Thymus (tissue), 11 donors: ENCODE results near the gene ZCCHC8. TPM values are rescaled to one million over a fixed set of nuclear protein-coding genes. Genes with fewer than 3 reads are reported as not detected.
"Not testable (repeated sequence)": the region's sequence is repeated elsewhere in the genome, so short reads cannot be mapped to it uniquely, and the experiment has no call there.

Experiments used
- DNase-seq, 9 donors: peaks; one replicate each; pipeline ENCODE4 v3.0.0-alpha.2; 2013; ENCODE audit warnings: low spot score in 9 of 9, low read depth in 6 of 9, missing footprints in 1 of 9
- H3K27ac ChIP-seq, 2 donors: one replicate each; pipeline ENCODE4 v1.5.1; 2013; ENCODE audit warnings: control low read depth in 1 of 2, low read depth in 1 of 2, low read length in 1 of 2, mild to moderate bottlenecking in 1 of 2, moderate library complexity in 1 of 2
- H3K27me3 ChIP-seq, 2 donors: one replicate each; pipeline ENCODE4 v1.5.1; 2013; ENCODE audit warnings: low read length in 1 of 2; ENCODE audit not compliant: control insufficient read depth in 2 of 2, insufficient read depth in 1 of 2
- H3K36me3 ChIP-seq, 2 donors: one replicate each; pipeline ENCODE4 v1.5.1; 2013; ENCODE audit warnings: low read length in 1 of 2, mild to moderate bottlenecking in 1 of 2, moderate library complexity in 1 of 2; ENCODE audit not compliant: control insufficient read depth in 2 of 2, insufficient read depth in 2 of 2
- H3K4me1 ChIP-seq, 2 donors: one replicate each; pipeline ENCODE4 v1.5.1; 2013; ENCODE audit warnings: low read length in 2 of 2; ENCODE audit not compliant: control insufficient read depth in 2 of 2, insufficient read depth in 2 of 2
- H3K4me3 ChIP-seq, 2 donors: one replicate each; pipeline ENCODE4 v1.5.1; 2013; ENCODE audit warnings: low read length in 2 of 2, control low read depth in 1 of 2, mild to moderate bottlenecking in 1 of 2
- H3K9me3 ChIP-seq, 2 donors: one replicate each; pipeline ENCODE4 v1.5.1; 2013; ENCODE audit warnings: low read length in 1 of 2, mild to moderate bottlenecking in 1 of 2; ENCODE audit not compliant: control insufficient read depth in 2 of 2, insufficient read depth in 1 of 2
- WGBS: extraction: QIAGEN DNeasy Blood & Tissue Kit; methylation state at CpG from one replicate; pipeline ENCODE4 v1.1.7; 2013; 5-methylcytosine and 5-hydroxymethylcytosine counted together
- polyA plus RNA-seq: library from polyadenylated mRNA; stranded (reverse); fragments of 200-250 nt; gene quantifications from one replicate; pipeline ENCODE4 v1.2.3, GENCODE V29; 2013
- total RNA-seq: library from RNA; stranded (reverse); fragments of 120-200 nt; gene quantifications from one replicate; pipeline ENCODE4 v1.2.4, GENCODE V29; 2013
- donor health status: healthy.

The ZCCHC8 gene
- total and polyA plus RNA-seq, 2 donors, result 24.6 to 46.7 TPM

GRCh38 chr12:122454250-122454721 is 46.4 kb downstream of the ZCCHC8 start:
- Histone ChIP-seq H3K4me1 (peaks cover 7 to 18% of the 10 kb centered on the region in 2 donors), H3K27me3 (no peaks in the 10 kb centered on the region), H3K36me3 (no peaks in the 10 kb centered on the region), H3K27ac (no peak overlapping the region), H3K9me3 (peaks cover 0 to 5% of the 10 kb centered on the region in 2 donors), H3K4me3 (no peak overlapping the region)
- WGBS, result 91% methylated on average over 12 of the region's 12 CpGs
- no peak for DNase-seq

DNA sequence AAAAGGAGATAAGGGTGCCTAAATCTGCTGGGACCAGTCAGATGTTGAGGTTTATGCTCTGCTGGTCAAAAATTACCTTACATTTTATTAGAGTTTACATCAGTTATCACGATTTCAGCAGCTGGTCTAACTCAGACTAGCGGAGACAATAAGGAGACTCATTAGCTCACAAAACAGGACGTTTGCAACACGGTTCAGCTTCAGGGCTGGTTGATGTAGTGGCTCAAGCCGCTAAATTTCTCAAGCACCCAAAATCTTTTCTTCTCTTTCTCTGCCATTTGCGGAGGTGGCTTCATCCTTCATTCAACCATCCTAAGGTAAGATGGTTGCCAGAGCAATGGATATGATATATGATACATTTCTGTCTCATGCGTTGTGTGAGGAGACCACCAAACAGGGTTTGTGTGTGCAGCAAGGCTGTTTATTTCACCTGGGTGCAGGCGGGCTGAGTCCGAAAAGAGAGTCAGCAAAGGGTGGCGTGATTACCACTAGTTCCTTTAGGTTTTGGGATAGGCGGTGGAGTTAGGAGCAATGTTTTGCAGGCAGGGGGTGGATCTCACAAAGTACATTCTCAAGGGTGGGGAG is 47.9 kb downstream of the ZCCHC8 start:
- Histone ChIP-seq H3K4me1 (peaks cover 7 to 18% of the 10 kb centered on the region in 2 donors), H3K27me3 (no peaks in the 10 kb centered on the region), H3K9me3 (peaks cover 0 to 5% of the 10 kb centered on the region in 2 donors), H3K4me3 (no peak overlapping the region), H3K27ac (peak overlapping the region in 1 of 2 donors; percentile 60), H3K36me3 (no peaks in the 10 kb centered on the region)
- DNase-seq, result peak in 1 of 9 donors; percentile 18
- 90% methylated on average over 11 of the region's 11 CpGs for WGBS

DNA sequence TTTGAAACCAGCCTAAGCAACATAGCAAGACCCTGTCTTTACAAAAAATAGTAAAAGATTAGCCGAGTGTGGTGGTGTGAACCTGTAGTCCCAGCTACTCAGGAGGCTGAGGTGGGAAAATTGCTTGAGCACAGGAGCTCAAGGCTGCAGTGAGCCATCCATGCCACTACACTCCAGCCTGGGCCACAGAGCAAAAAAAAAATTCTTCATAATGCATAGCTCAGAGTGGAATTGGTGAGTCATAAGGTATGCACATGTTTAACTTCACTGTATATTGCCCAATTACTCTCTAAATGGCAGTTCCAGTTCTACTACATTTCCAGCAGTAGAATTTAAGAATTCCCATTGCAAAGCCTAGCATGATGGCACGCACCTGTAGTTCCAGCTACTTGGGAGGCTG is 51.4 kb downstream of the ZCCHC8 start:
- no peak for DNase-seq
- Histone ChIP-seq H3K4me3 (no peak overlapping the region), H3K27ac (no peak overlapping the region), H3K36me3 (no peaks in the 10 kb centered on the region), H3K27me3 (no peaks in the 10 kb centered on the region), H3K4me1 (peaks cover 7 to 18% of the 10 kb centered on the region in 2 donors), H3K9me3 (peaks cover 0 to 5% of the 10 kb centered on the region in 2 donors)
- WGBS, result 98% methylated on average over 2 of the region's 2 CpGs

- not testable (repeated sequence) for H3K27me3 ChIP-seq, H3K4me3 ChIP-seq, H3K27ac ChIP-seq, DNase-seq, H3K9me3 ChIP-seq, H3K36me3 ChIP-seq, H3K4me1 ChIP-seq
- 98% methylated on average over 3 of the region's 3 CpGs for WGBS
These were observed 52.9 kb downstream of the ZCCHC8 start for GRCh38 chr12:122447825-122448224.

- H3K4me3 ChIP-seq, DNase-seq, H3K27ac ChIP-seq, H3K36me3 ChIP-seq, H3K27me3 ChIP-seq, H3K4me1 ChIP-seq, H3K9me3 ChIP-seq: not testable (repeated sequence)
- WGBS, result 77% methylated on average over 6 of the region's 6 CpGs
These were observed 54.3 kb downstream of the ZCCHC8 start for GRCh38 chr12:122446390-122446789.

DNA sequence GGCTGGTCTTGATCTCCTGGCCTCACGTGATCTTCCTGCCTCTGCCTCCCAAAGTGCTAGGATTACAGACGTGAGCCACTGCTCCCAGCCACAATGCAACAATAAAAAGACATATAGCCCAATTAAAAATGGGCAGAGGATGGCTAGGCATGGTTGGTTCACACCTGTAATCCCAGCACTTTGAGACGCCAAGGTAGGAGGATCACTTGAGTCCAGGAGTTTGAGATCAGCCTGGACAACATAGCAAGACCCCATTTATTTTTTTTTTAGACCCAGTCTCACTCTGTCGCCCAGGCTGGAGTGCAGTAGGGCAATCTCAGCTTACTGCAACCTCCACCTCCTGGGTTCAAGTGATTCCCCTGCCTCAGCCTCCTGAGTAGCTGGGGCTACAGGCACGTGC is 56.7 kb downstream of the ZCCHC8 start:
- not testable (repeated sequence) for DNase-seq, H3K27me3 ChIP-seq, H3K27ac ChIP-seq, H3K4me3 ChIP-seq, H3K9me3 ChIP-seq, H3K4me1 ChIP-seq, H3K36me3 ChIP-seq
- WGBS, result 77% methylated on average over 5 of the region's 5 CpGs

GRCh38 chr12:122438822-122439221 is 61.9 kb downstream of the ZCCHC8 start:
- not testable (repeated sequence) for H3K4me1 ChIP-seq, DNase-seq, H3K4me3 ChIP-seq, H3K27me3 ChIP-seq, H3K27ac ChIP-seq, H3K9me3 ChIP-seq, H3K36me3 ChIP-seq
- 98% methylated on average over 8 of the region's 8 CpGs for WGBS

- no peaks in the 10 kb centered on the region for H3K4me1 ChIP-seq
- H3K27me3 ChIP-seq, result no peaks in the 10 kb centered on the region
- WGBS, result 91% methylated on average over 8 of the region's 8 CpGs
- H3K9me3 ChIP-seq, result no peaks in the 10 kb centered on the region
- H3K27ac ChIP-seq, result no peak overlapping the region
- no peak overlapping the region for H3K4me3 ChIP-seq
- no peaks in the 10 kb centered on the region for H3K36me3 ChIP-seq
- DNase-seq, result no peak
These were observed 63.0 kb downstream of the ZCCHC8 start for GRCh38 chr12:122437656-122438121.

DNA sequence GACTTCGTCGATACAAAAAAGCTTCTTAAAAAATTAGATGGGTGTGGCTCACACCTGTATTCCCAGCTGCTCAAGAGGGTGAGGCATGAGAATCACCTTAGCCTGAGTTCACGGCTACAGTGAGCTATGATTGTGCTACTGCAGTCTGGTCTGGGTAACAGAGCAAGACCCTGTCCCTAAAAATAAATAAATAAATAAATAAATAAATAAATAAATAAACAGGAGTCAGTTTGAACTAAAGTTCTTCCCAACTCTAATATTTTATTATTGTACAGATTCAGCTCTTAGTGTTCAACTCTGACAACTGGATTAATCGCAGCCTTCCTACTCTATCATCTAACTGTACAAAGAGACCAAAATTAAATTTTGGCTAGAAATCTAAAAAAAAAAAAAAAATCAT is 65.5 kb downstream of the ZCCHC8 start:
- Histone ChIP-seq H3K4me1 (no peaks in the 10 kb centered on the region), H3K27me3 (no peaks in the 10 kb centered on the region), H3K4me3 (no peak overlapping the region), H3K36me3 (no peaks in the 10 kb centered on the region), H3K27ac (no peak overlapping the region), H3K9me3 (no peaks in the 10 kb centered on the region)
- no peak for DNase-seq
- WGBS, result 97% methylated on average over 4 of the region's 4 CpGs
